ENCODE data around the gene APBB1IP. TPM values are rescaled to one million over a fixed set of nuclear protein-coding genes. Genes with fewer than 3 reads are reported as not detected.
"Not testable (repeated sequence)": the region's sequence is repeated elsewhere in the genome, so short reads cannot be mapped to it uniquely, and the experiment has no call there.

Gene APBB1IP
- total RNA-seq, 2 experiments from 2014 or later, result 75.9 to 76.0 TPM

DNA sequence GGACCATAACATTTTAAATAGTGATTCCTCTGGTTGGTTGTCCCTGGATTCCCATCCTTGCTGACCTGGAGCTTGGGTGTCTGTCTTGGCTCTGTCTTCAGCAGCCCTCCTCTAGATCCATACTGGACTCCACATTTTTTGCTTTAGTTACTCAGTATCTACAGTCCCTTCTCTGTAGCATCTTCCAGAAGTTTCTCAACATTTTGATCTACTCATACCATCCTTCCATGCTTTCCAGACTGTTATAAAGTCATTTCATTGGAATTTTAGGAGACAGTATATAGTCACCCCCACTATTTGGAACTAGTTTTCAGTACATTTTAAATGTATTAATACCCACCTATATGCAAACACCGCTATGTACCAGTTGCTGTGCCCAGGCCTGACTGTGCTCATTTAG lies 25.8 kb downstream of the APBB1IP start:
- DNase-seq, result no peak
- POLR2A ChIA-PET, result no interaction called here
- H3K4me1 Mint-ChIP-seq (ENCODE audit: low read depth), result peaks cover 63% of the 10 kb centered on the region
- CTCF ChIA-PET, result no interaction called here
- H3K36me3 Mint-ChIP-seq (ENCODE audit: low read depth), result peaks cover 65% of the 10 kb centered on the region
- no peak overlapping the region for H3K27ac Mint-ChIP-seq
- no peaks in the 10 kb centered on the region for H3K27me3 Mint-ChIP-seq (ENCODE audit: low read depth)
- H3K9me3 Mint-ChIP-seq (ENCODE audit: insufficient read depth), result no peaks in the 10 kb centered on the region
- no peak overlapping the region for H3K4me3 Mint-ChIP-seq
- no peak for ATAC-seq

- Mint-ChIP-seq H3K36me3 (ENCODE audit: low read depth) (peaks cover 63% of the 10 kb centered on the region), H3K27me3 (ENCODE audit: low read depth) (no peaks in the 10 kb centered on the region), H3K4me3 (no peak overlapping the region), H3K27ac (no peak overlapping the region), H3K9me3 (ENCODE audit: insufficient read depth) (no peaks in the 10 kb centered on the region), H3K4me1 (ENCODE audit: low read depth) (peaks cover 68% of the 10 kb centered on the region)
- no peak for DNase-seq
- POLR2A ChIA-PET, result interaction anchor here (0.9 kb wide), 1 partner anchor 23 kb away, joined by 3 read pairs; no protein-coding TSS in a partner anchor
- CTCF ChIA-PET, result no interaction called here
- ATAC-seq, result no peak
These were observed 26.6 kb downstream of the APBB1IP start for GRCh38 chr10:26464632-26465280.

GRCh38 chr10:26466531-26466930 lies 28.4 kb downstream of the APBB1IP start:
- not testable (repeated sequence) for H3K9me3 Mint-ChIP-seq (ENCODE audit: insufficient read depth); DNase-seq; ATAC-seq; H3K27me3 Mint-ChIP-seq (ENCODE audit: low read depth); H3K4me3 Mint-ChIP-seq; H3K27ac Mint-ChIP-seq
- ChIA-PET CTCF (interaction anchor here (1.2 to 3.5 kb wide), 3 partner anchors 11 to 68 kb away, joined by 3 to 26 read pairs (median 9); no protein-coding TSS in a partner anchor), POLR2A (interaction anchor here (0.6 to 3.1 kb wide), 3 partner anchors 28 to 517 kb away, joined by 3 to 14 read pairs (median 4); partner anchors contain the start of gene APBB1IP)
- Mint-ChIP-seq H3K4me1 (ENCODE audit: low read depth) (peaks cover 74% of the 10 kb centered on the region), H3K36me3 (ENCODE audit: low read depth) (peaks cover 67% of the 10 kb centered on the region)

GRCh38 chr10:26467639-26468038 lies 29.5 kb downstream of the APBB1IP start:
- H3K9me3 Mint-ChIP-seq (ENCODE audit: insufficient read depth), result no peaks in the 10 kb centered on the region
- ChIA-PET POLR2A (interaction anchor here (0.7 to 3.1 kb wide), 5 partner anchors 17 to 1877 kb away, joined by 3 to 14 read pairs (median 6); partner anchors contain the start of genes APBB1IP and YME1L1), CTCF (interaction anchor here (0.8 to 3.5 kb wide), 8 partner anchors 9 to 415 kb away, joined by 3 to 26 read pairs (median 4); no protein-coding TSS in a partner anchor)
- ATAC-seq (peak; percentile 30), DNase-seq (no peak)
- H3K27ac Mint-ChIP-seq, result peak overlapping the region; percentile 71
- H3K36me3 Mint-ChIP-seq (ENCODE audit: low read depth), result peaks cover 66% of the 10 kb centered on the region
- peak overlapping the region; percentile 45 for H3K4me3 Mint-ChIP-seq
- H3K4me1 Mint-ChIP-seq (ENCODE audit: low read depth), result peaks cover 83% of the 10 kb centered on the region
- H3K27me3 Mint-ChIP-seq (ENCODE audit: low read depth), result no peaks in the 10 kb centered on the region

DNA sequence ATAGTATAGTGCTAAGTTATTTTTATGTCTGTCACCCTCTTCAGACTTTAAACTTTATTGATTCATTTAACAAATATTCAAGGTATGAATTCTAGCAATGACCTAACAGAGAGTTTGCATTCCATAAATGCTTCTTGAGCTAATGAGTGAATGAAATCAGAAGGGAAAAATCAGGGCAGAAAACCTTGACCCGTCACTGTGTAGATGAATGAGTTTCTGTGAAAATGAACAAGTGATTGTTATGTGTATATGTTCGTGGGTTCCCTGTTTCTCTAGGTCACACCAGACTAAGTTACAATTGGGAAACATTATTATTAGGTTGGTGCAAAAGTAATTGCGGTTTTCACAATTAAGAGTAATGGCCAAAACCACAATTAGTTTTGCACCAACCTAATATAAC lies 30.1 kb downstream of the APBB1IP start:
- H3K27ac Mint-ChIP-seq, result no peak overlapping the region
- H3K36me3 Mint-ChIP-seq (ENCODE audit: low read depth), result peaks cover 66% of the 10 kb centered on the region
- no peaks in the 10 kb centered on the region for H3K27me3 Mint-ChIP-seq (ENCODE audit: low read depth)
- H3K4me3 Mint-ChIP-seq, result no peak overlapping the region
- H3K9me3 Mint-ChIP-seq (ENCODE audit: insufficient read depth), result no peaks in the 10 kb centered on the region
- ATAC-seq (no peak), DNase-seq (no peak)
- ChIA-PET POLR2A (interaction anchor here (1.0 to 3.1 kb wide), 5 partner anchors 12 to 686 kb away, joined by 4 to 14 read pairs (median 6); partner anchors contain the start of genes APBB1IP and YME1L1), CTCF (interaction anchor here (0.7 to 3.5 kb wide), 12 partner anchors 9 to 414 kb away, joined by 3 to 26 read pairs (median 3); no protein-coding TSS in a partner anchor)
- peaks cover 84% of the 10 kb centered on the region for H3K4me1 Mint-ChIP-seq (ENCODE audit: low read depth)

GRCh38 chr10:26468700-26469099 lies 30.6 kb downstream of the APBB1IP start:
- ATAC-seq, result peak; percentile 90
- peak overlapping the region; percentile 91 for H3K27ac Mint-ChIP-seq
- no peaks in the 10 kb centered on the region for H3K27me3 Mint-ChIP-seq (ENCODE audit: low read depth)
- CTCF ChIA-PET, result interaction anchor here (0.7 to 3.5 kb wide), 9 partner anchors 8 to 133 kb away, joined by 3 to 26 read pairs (median 3); no protein-coding TSS in a partner anchor
- peaks cover 65% of the 10 kb centered on the region for H3K36me3 Mint-ChIP-seq (ENCODE audit: low read depth)
- no peaks in the 10 kb centered on the region for H3K9me3 Mint-ChIP-seq (ENCODE audit: insufficient read depth)
- POLR2A ChIA-PET, result interaction anchor here (1.0 to 3.1 kb wide), 4 partner anchors 12 to 685 kb away, joined by 4 to 14 read pairs (median 10); partner anchors contain the start of genes APBB1IP and YME1L1
- DNase-seq, result peak; percentile 79
- peak overlapping the region; percentile 69 for H3K4me3 Mint-ChIP-seq
- peaks cover 86% of the 10 kb centered on the region for H3K4me1 Mint-ChIP-seq (ENCODE audit: low read depth)

GRCh38 chr10:26472492-26472778 lies 34.3 kb downstream of the APBB1IP start:
- DNase-seq, result no peak
- H3K27ac Mint-ChIP-seq, result peak overlapping the region; percentile 27
- ATAC-seq, result no peak
- H3K36me3 Mint-ChIP-seq (ENCODE audit: low read depth), result peaks cover 58% of the 10 kb centered on the region
- peaks cover 91% of the 10 kb centered on the region for H3K4me1 Mint-ChIP-seq (ENCODE audit: low read depth)
- no peaks in the 10 kb centered on the region for H3K9me3 Mint-ChIP-seq (ENCODE audit: insufficient read depth)
- H3K27me3 Mint-ChIP-seq (ENCODE audit: low read depth), result no peaks in the 10 kb centered on the region
- POLR2A ChIA-PET, result no interaction called here
- H3K4me3 Mint-ChIP-seq, result no peak overlapping the region
- CTCF ChIA-PET, result interaction anchor here (1.2 to 1.4 kb wide), 2 partner anchors 9 to 35 kb away, joined by 3 read pairs; no protein-coding TSS in a partner anchor

GRCh38 chr10:26474026-26474425 lies 35.9 kb downstream of the APBB1IP start:
- Mint-ChIP-seq H3K36me3 (ENCODE audit: low read depth) (peaks cover 61% of the 10 kb centered on the region), H3K9me3 (ENCODE audit: insufficient read depth) (no peaks in the 10 kb centered on the region), H3K4me3 (peak overlapping the region; percentile 18), H3K27ac (peak overlapping the region; percentile 85), H3K4me1 (ENCODE audit: low read depth) (peaks cover 90% of the 10 kb centered on the region), H3K27me3 (ENCODE audit: low read depth) (no peaks in the 10 kb centered on the region)
- ATAC-seq (peak; percentile 40), DNase-seq (no peak)
- CTCF ChIA-PET, result interaction anchor here (0.8 kb wide), 1 partner anchor 27 kb away, joined by 3 read pairs; no protein-coding TSS in a partner anchor
- POLR2A ChIA-PET, result interaction anchor here (0.6 to 1.3 kb wide), 3 partner anchors 11 to 32 kb away, joined by 3 to 4 read pairs (median 3); no protein-coding TSS in a partner anchor

- ATAC-seq, result peak; percentile 32
- CTCF ChIA-PET, result interaction anchor here (0.8 to 1.6 kb wide), 3 partner anchors 9 to 28 kb away, joined by 3 to 4 read pairs (median 3); no protein-coding TSS in a partner anchor
- H3K9me3 Mint-ChIP-seq (ENCODE audit: insufficient read depth); H3K27me3 Mint-ChIP-seq (ENCODE audit: low read depth): not testable (repeated sequence)
- H3K27ac Mint-ChIP-seq, result peak overlapping the region; percentile 85
- peak; percentile 43 for DNase-seq
- POLR2A ChIA-PET, result interaction anchor here (0.7 to 1.3 kb wide), 3 partner anchors 10 to 26 kb away, joined by 3 to 4 read pairs (median 3); no protein-coding TSS in a partner anchor
- H3K36me3 Mint-ChIP-seq (ENCODE audit: low read depth), result peaks cover 60% of the 10 kb centered on the region
- peak overlapping the region; percentile 42 for H3K4me3 Mint-ChIP-seq
- peaks cover 87% of the 10 kb centered on the region for H3K4me1 Mint-ChIP-seq (ENCODE audit: low read depth)
These were observed 36.7 kb downstream of the APBB1IP start for GRCh38 chr10:26474845-26475244.

DNA sequence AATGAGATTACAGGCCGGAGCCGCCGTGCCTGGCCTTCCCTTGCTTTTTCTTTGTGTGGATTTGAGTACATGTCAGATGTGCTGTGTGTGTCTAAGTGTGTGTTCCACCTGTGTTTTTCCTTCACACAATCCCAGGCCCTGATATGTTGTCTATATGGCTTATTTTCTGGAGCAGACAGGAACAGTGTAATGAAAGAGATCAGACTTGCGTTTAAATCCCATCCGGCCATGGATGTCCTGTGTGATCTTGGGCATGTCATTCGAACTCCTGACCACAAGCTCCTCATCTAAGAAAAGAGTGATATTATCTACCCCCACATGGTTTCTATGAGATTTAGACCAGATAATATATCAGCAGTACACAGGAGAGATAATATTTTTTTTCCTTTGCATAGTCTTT lies 37.2 kb downstream of the APBB1IP start:
- peak overlapping the region; percentile 42 for H3K4me3 Mint-ChIP-seq
- H3K27ac Mint-ChIP-seq, result peak overlapping the region; percentile 85
- ChIA-PET POLR2A (interaction anchor here (0.9 kb wide), 1 partner anchor 11 kb away, joined by 3 read pairs; no protein-coding TSS in a partner anchor), CTCF (interaction anchor here (0.9 to 2.5 kb wide), 6 partner anchors 8 to 250 kb away, joined by 3 to 7 read pairs (median 3); no protein-coding TSS in a partner anchor)
- no peaks in the 10 kb centered on the region for H3K27me3 Mint-ChIP-seq (ENCODE audit: low read depth)
- peak; percentile 42 for ATAC-seq
- no peaks in the 10 kb centered on the region for H3K9me3 Mint-ChIP-seq (ENCODE audit: insufficient read depth)
- peaks cover 64% of the 10 kb centered on the region for H3K36me3 Mint-ChIP-seq (ENCODE audit: low read depth)
- no peak for DNase-seq
- peaks cover 89% of the 10 kb centered on the region for H3K4me1 Mint-ChIP-seq (ENCODE audit: low read depth)

DNA sequence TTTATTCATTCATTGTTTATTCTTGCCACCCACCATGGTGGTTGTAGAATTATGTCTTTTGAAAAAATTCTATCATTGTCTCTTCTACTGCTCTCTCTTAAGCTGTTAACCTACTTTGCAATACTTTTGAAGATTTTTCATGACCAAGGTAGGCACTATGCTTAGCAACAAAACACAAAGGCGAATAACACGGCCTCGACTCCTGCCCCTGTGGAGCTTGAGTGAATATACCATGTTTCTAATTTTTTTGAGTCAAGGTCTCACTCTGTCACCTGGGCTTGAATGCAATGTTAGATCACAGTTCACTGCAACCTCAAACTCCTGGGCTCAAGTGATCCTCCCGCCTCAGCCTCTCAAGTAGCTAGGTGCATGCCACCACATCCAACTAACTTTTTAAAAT lies 39.4 kb downstream of the APBB1IP start:
- ChIA-PET CTCF (interaction anchor here (1.2 to 2.5 kb wide), 2 partner anchors 9 to 32 kb away, joined by 3 to 7 read pairs; no protein-coding TSS in a partner anchor), POLR2A (no interaction called here)
- ATAC-seq (no peak), DNase-seq (no peak)
- Mint-ChIP-seq H3K27me3 (ENCODE audit: low read depth) (no peaks in the 10 kb centered on the region), H3K36me3 (ENCODE audit: low read depth) (peaks cover 49% of the 10 kb centered on the region), H3K4me3 (no peak overlapping the region), H3K9me3 (ENCODE audit: insufficient read depth) (no peaks in the 10 kb centered on the region), H3K27ac (peak overlapping the region; percentile 69), H3K4me1 (ENCODE audit: low read depth) (peaks cover 86% of the 10 kb centered on the region)

All from activated CD8-positive, alpha-beta T cell treated with anti-CD3 and anti-CD28 coated beads, Interleukin-2, amount 10 ng/mL, durations not matched to agents 7 days and 5 days (primary cell).